Hematopoietic multipotent progenitor cell (in vitro differentiated cells): ENCODE data around the gene DUSP19. TPM values are rescaled to one million over a fixed set of nuclear protein-coding genes. Genes with fewer than 3 reads are reported as not detected.
"Not testable (repeated sequence)": the region's sequence is repeated elsewhere in the genome, so short reads cannot be mapped to it uniquely, and the experiment has no call there.

ENCODE experiments used
- DNase-seq, 3 donors: peaks; one replicate each; pipeline ENCODE4 v3.0.0-alpha.2; 2011 to 2015; ENCODE audit warnings: low read depth in 2 of 3, low spot score in 2 of 3
- total RNA-seq: library from RNA; depleted of rRNA; stranded (reverse); fragments of >200 nt; gene quantifications from one replicate; pipeline ENCODE4 v1.2.3, GENCODE V29; 2012

The DUSP19 gene
- 3.2 TPM for total RNA-seq

- DNase-seq, result peak; percentile 69 to 88 (median 81)
Measured at GRCh38 chr2:183078464-183079138, at the start of gene DUSP19. Gene DUSP19 (plus strand): TSS chr2:183078747. CDS start chr2:183078934, 187 bp downstream.

GRCh38 chr2:183029219-183029618 is 49.3 kb upstream of the DUSP19 start:
- no peak for DNase-seq

- DNase-seq, result no peak
Measured at GRCh38 chr2:183031911-183032794, 46.4 kb upstream of the DUSP19 start.

GRCh38 chr2:183033951-183034350 is 44.6 kb upstream of the DUSP19 start:
- no peak for DNase-seq

GRCh38 chr2:183034806-183035205 is 43.7 kb upstream of the DUSP19 start:
- DNase-seq, result no peak

- DNase-seq, result no peak
Measured at GRCh38 chr2:183035298-183035953, 43.1 kb upstream of the DUSP19 start.

- peak in 2 of 3 donors; percentile 53 to 62 for DNase-seq
Measured at GRCh38 chr2:183035954-183036669, 42.4 kb upstream of the DUSP19 start.

- no peak for DNase-seq
Measured at GRCh38 chr2:183037074-183037552, 41.4 kb upstream of the DUSP19 start.

GRCh38 chr2:183037553-183038340 is 40.8 kb upstream of the DUSP19 start:
- peak in 1 of 3 donors; percentile 45 for DNase-seq

- peak; percentile 61 to 80 (median 75) for DNase-seq
Measured at GRCh38 chr2:183038341-183039300, 39.9 kb upstream of the DUSP19 start, which contains the start of gene NCKAP1. Gene NCKAP1 (minus strand): TSS chr2:183038457. CDS start chr2:183038099, 358 bp downstream.

- DNase-seq, result no peak
Measured at GRCh38 chr2:183040604-183041003, 37.9 kb upstream of the DUSP19 start.

GRCh38 chr2:183043580-183043979 is 35.0 kb upstream of the DUSP19 start:
- not testable (repeated sequence) for DNase-seq

GRCh38 chr2:183047486-183048125 is 30.9 kb upstream of the DUSP19 start:
- DNase-seq, result not testable (repeated sequence)

GRCh38 chr2:183049420-183049819 is 29.1 kb upstream of the DUSP19 start:
- no peak for DNase-seq

- DNase-seq, result no peak
Measured at GRCh38 chr2:183057333-183057985, 21.1 kb upstream of the DUSP19 start.

GRCh38 chr2:183059561-183059960 is 19.0 kb upstream of the DUSP19 start:
- DNase-seq, result no peak

- DNase-seq, result no peak
Measured at GRCh38 chr2:183060571-183061231, 17.8 kb upstream of the DUSP19 start.
